Smooth muscle cell (in vitro differentiated cells): ENCODE measurements around the gene CNOT10. TPM values are rescaled to one million over a fixed set of nuclear protein-coding genes. Genes with fewer than 3 reads are reported as not detected.

Source experiments
- DNase-seq: peaks from one replicate; lab custom pipeline; 2025; ENCODE audit not compliant: unreplicated experiment; lab: John Stamatoyannopoulos, UW
- H2AFZ ChIP-seq: fragments of 200-600 bp; sonication (generic); 2 replicates; pipeline ENCODE4 v1.6.0; 2016; ENCODE audit warnings: antibody characterized with exemption, low read depth, mild to moderate bottlenecking
- H3F3A ChIP-seq: fragments of 200-600 bp; sonication (generic); 2 replicates; pipeline ENCODE4 v1.6.0; 2017; ENCODE audit warnings: antibody characterized with exemption, low read depth
- H3K27ac ChIP-seq: fragments of 200-600 bp; sonication (generic); 2 replicates; pipeline ENCODE4 v1.5.1; 2016; ENCODE audit warnings: low read depth, mild to moderate bottlenecking
- H3K27me3 ChIP-seq: fragments of 200-600 bp; sonication (generic); 2 replicates; pipeline ENCODE4 v1.6.1; 2016; ENCODE audit warnings: low read depth, mild to moderate bottlenecking
- H3K36me3 ChIP-seq: fragments of 200-600 bp; sonication (generic); 2 replicates; pipeline ENCODE4 v1.5.1; 2016; ENCODE audit warnings: low read depth
- H3K4me1 ChIP-seq: fragments of 200-600 bp; sonication (generic); 2 replicates; pipeline ENCODE4 v1.5.1; 2016; ENCODE audit warnings: low read depth
- H3K4me2 ChIP-seq: fragments of 200-600 bp; sonication (generic); 2 replicates; pipeline ENCODE4 v1.6.0; 2016; ENCODE audit warnings: mild to moderate bottlenecking
- H3K4me3 ChIP-seq: fragments of 200-600 bp; sonication (generic); 2 replicates; pipeline ENCODE4 v1.5.1; 2016; ENCODE audit warnings: mild to moderate bottlenecking
- H3K79me2 ChIP-seq: fragments of 200-600 bp; sonication (generic); 2 replicates; pipeline ENCODE4 v1.6.0; 2016; ENCODE audit warnings: low read depth, mild to moderate bottlenecking
- H3K9ac ChIP-seq: fragments of 200-600 bp; sonication (generic); 2 replicates; pipeline ENCODE4 v1.6.0; 2016; ENCODE audit warnings: low read depth
- H3K9me3 ChIP-seq: fragments of 200-600 bp; sonication (generic); replicated peaks from 2 replicates; pipeline ENCODE4 v1.5.1; 2016; ENCODE audit warnings: low read depth
- H4K20me1 ChIP-seq: fragments of 200-600 bp; sonication (generic); 2 replicates; pipeline ENCODE4 v1.6.0; 2016; ENCODE audit warnings: low read depth
- WGBS: methylation state at CpG from one replicate; pipeline ENCODE4 v1.1.7; 2016; ENCODE audit warnings: low lambda C conversion rate; 5-methylcytosine and 5-hydroxymethylcytosine counted together
- polyA plus RNA-seq: library from polyadenylated mRNA; unstranded; fragments of >200 nt; fragmentation: Nextera tagmentation; extraction: Ambion mirVana; gene quantifications from 2 replicates; pipeline ENCODE4 v1.2.1, GENCODE V29; 2016
- total RNA-seq: library from RNA; depleted of rRNA; stranded (reverse); fragments of >200 nt; gene quantifications from 2 replicates; pipeline ENCODE4 v1.2.3, GENCODE V29; 2014
- TF ChIP-seq, protein P1 (sequence below): fragments of 200-600 bp; sonication (generic); IDR thresholded peaks from 2 replicates; pipeline ENCODE4 v1.5.1; 2017; ENCODE audit warnings: borderline replicate concordance, mild to moderate bottlenecking, antibody characterized with exemption; ENCODE audit not compliant: insufficient read depth, poor library complexity, severe bottlenecking

CNOT10 gene
- total and polyA plus RNA-seq, 2 experiments from 2014 or later: 19.4 to 22.9 TPM

DNA sequence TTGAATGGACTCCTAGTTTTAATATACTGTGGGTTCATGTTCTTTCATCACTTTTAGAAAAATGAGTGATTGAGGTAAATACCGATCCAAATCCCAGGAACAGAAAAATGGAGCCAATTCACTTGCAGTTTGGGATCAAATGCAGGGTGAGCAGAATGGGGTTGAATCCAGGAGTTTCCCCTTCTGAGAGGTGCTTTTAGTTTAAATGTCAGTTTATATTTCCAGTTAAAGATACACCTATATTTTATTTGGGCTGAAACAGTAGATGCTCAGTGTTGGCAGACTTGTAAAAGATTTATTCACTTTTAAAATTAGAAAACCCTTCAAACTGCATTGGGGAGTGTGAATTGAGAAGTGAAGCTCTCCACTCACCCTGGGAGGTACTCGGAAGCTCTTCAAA is 135.4 kb downstream of the CNOT10 start:
- TF ChIP-seq, protein P1, sequence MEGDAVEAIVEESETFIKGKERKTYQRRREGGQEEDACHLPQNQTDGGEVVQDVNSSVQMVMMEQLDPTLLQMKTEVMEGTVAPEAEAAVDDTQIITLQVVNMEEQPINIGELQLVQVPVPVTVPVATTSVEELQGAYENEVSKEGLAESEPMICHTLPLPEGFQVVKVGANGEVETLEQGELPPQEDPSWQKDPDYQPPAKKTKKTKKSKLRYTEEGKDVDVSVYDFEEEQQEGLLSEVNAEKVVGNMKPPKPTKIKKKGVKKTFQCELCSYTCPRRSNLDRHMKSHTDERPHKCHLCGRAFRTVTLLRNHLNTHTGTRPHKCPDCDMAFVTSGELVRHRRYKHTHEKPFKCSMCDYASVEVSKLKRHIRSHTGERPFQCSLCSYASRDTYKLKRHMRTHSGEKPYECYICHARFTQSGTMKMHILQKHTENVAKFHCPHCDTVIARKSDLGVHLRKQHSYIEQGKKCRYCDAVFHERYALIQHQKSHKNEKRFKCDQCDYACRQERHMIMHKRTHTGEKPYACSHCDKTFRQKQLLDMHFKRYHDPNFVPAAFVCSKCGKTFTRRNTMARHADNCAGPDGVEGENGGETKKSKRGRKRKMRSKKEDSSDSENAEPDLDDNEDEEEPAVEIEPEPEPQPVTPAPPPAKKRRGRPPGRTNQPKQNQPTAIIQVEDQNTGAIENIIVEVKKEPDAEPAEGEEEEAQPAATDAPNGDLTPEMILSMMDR: no peak
- Histone ChIP-seq H3K27ac (no peak overlapping the region), H3K27me3 (peaks cover 35% of the 10 kb centered on the region), H3K36me3 (no peaks in the 10 kb centered on the region), H3K4me2 (peak overlapping the region; percentile 98), H4K20me1 (no peaks in the 10 kb centered on the region), H3F3A (peaks cover 9% of the 10 kb centered on the region), H2AFZ (no peak overlapping the region), H3K9ac (no peak overlapping the region), H3K4me3 (peak overlapping the region; percentile 64), H3K4me1 (peaks cover 15% of the 10 kb centered on the region), H3K9me3 (no peaks in the 10 kb centered on the region), H3K79me2 (peaks cover 7% of the 10 kb centered on the region)
- WGBS: 60% methylated on average over 2 of the region's 2 CpGs
- DNase-seq: no peak

DNA sequence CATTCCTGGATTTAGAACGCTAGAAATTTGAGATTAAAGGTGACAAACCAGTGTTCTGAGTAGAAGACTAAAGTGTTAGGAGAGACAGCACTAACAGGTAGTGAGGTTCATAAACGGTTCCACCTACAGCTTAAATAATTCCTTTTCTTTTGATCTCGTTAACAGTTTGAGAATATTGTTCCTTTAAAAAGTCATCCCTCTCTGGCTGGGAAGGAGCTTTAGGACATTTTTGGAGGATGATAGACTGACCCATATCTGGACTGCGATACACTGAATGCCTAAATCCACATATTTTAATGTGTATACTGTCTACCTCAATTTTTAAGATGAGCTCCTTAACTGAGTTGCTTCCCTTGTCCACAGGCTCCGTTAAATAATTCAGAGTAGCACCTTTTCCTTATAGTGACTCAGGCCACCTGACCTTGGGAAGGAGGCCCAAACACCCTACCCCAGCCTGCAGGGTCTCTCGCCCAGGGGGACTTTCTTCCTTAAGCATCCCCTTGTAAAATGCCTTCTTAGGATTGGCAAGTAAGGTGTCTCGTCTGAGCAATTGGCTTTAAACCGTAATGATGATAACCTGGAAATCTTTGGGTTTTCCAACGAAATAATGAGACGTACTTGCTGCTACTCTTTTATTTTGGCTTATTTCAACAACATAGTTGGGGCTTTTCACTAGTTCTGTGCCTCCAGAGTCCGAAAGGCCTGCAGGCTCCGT is 136.1 kb downstream of the CNOT10 start:
- H3K4me3 ChIP-seq: peak overlapping the region; percentile 64
- peaks cover 2% of the 10 kb centered on the region for H3F3A ChIP-seq
- H4K20me1 ChIP-seq: no peaks in the 10 kb centered on the region
- H3K79me2 ChIP-seq: peaks cover 7% of the 10 kb centered on the region
- H2AFZ ChIP-seq: peak overlapping the region; percentile 87
- WGBS: 30% methylated on average over 12 of the region's 12 CpGs
- peaks cover 35% of the 10 kb centered on the region for H3K27me3 ChIP-seq
- H3K4me1 ChIP-seq: peaks cover 11% of the 10 kb centered on the region
- no peak overlapping the region for H3K9ac ChIP-seq
- DNase-seq: no peak
- no peaks in the 10 kb centered on the region for H3K36me3 ChIP-seq
- H3K9me3 ChIP-seq: no peaks in the 10 kb centered on the region
- H3K4me2 ChIP-seq: peak overlapping the region; percentile 85
- TF ChIP-seq, protein P1: no peak
- H3K27ac ChIP-seq: no peak overlapping the region

DNA sequence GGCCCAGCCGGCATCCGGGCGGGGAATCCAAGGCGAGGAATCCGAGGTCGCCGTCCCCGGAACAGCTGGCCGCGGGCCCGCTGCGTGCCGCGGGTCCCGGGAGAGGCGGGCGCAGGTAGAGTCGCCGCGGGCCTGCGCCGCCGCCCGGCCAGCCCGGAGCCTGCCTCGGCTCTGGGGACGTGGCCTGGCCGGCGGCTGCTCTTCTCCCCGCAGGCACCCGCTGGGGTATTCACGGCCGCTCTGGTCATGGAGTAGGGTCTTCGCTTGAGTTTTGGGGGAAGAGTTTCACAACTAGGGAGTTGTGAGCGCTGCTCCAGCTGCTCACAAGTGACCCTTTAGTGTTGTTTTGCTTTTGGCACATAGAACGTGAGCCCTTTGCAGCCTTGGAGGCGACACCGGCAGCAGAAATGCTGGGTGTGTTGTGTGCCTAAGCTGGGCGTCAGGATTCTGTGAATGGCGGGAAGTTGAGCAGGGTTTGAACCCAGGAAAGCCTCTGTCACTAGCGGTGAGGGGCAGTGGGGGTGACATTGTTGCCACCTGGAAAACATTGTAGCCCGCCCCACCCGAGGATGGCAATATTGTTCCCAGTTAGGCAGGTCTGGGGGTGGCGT is 136.8 kb downstream of the CNOT10 start:
- Histone ChIP-seq H3K36me3 (no peaks in the 10 kb centered on the region), H3K79me2 (peaks cover 7% of the 10 kb centered on the region), H3F3A (no peaks in the 10 kb centered on the region), H3K27ac (no peak overlapping the region), H4K20me1 (no peaks in the 10 kb centered on the region), H2AFZ (peak overlapping the region; percentile 87), H3K9me3 (no peaks in the 10 kb centered on the region), H3K9ac (no peak overlapping the region), H3K4me2 (peak overlapping the region; percentile 85), H3K27me3 (peaks cover 35% of the 10 kb centered on the region), H3K4me3 (peak overlapping the region; percentile 64), H3K4me1 (peaks cover 11% of the 10 kb centered on the region)
- TF ChIP-seq, protein P1: no peak
- 12% methylated on average over 39 of the region's 44 CpGs for WGBS
- no peak for DNase-seq
